Measurements from ENCODE around the gene ACTRT2.

Gene ACTRT2
- 0 reads per million in 2 experiments for total RNA-seq

- DNase-seq (ENCODE audit: low read depth), result no peak
These were observed at the start of gene ACTRT2 for GRCh38 chr1:3021233-3021671. TSS of gene ACTRT2 (plus strand) at chr1:3021467. CDS start at chr1:3021687, 220 bp downstream.

- no peak for DNase-seq (ENCODE audit: low read depth)
These were observed 49.7 kb upstream of the ACTRT2 start for GRCh38 chr1:2971609-2972008.

DNA sequence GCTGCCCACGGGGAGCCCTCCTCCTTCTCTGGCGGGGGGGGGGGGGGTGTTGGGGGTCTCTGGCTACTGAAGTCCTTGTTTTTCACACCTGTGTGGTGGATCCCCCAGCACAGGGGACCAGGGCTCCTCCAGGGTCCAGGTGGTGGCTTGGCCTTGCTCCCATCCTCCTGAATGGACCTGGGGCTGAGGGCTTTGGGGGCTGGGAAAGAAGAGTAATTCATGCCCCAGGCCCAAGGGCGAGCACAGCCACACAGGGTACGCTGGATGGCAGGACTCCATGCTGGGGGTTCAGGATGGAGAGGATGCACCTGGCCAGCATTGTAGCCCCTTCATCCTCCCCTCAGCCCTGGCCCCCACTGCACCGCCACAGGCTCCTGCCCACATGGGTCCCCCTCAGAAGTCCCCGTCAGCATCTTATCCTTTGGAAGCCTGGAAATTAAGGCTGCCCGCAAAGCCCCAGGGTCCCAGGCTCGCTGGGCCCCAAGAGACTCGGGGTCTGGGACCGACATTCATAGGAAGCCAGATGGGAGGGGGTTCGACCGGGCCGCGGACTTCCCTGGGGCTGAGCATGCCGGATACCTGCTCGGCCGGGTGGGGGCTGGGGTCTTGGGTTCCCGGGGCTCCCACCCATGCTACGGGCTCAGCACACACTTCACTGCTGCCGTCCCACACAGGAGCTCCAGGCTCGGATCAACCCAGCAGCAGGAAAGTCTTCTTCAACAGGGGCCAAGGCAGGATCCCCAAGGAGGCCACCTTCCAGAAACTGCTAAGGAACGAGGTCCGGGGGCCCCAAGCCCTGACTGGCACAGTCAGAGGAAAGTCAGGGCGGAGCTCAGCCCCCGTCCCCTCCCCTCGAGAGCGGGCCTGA is 49.0 kb upstream of the ACTRT2 start:
- no peak for DNase-seq (ENCODE audit: low read depth)

DNA sequence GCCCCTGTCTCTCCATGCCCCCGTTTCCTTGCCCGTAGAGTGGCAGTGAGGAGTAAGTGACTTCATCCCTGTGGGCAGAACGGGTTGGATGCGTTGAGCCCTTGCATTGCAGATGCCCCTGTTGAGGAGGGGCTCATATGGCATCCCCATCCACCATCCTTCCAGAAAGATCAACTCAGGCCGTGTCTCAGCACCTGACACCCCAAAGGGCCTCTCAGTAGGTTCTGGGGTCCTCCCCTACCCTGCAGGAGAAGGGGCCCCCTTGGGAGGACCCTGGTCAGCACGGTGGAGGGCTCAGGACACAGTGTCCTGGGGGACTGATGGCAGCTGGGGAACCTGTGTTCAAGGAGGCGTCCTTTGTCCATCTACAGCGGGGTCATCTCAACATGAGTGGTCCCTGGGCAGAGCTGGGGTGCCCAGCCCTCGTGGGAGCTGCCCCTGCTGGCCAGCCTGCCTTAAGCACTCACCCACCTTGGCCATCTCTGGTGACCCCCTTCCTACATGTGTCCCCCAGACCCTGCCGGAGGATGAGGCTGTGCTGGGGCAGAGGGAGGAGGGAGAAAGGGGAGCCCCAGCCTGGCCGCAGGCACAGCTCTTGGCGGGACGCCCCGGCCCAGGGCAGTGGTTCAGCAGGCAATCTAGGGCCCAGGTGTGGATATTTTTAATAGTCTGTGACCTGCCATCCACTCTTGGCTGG is 48.2 kb upstream of the ACTRT2 start:
- DNase-seq (ENCODE audit: low read depth), result no peak

DNA sequence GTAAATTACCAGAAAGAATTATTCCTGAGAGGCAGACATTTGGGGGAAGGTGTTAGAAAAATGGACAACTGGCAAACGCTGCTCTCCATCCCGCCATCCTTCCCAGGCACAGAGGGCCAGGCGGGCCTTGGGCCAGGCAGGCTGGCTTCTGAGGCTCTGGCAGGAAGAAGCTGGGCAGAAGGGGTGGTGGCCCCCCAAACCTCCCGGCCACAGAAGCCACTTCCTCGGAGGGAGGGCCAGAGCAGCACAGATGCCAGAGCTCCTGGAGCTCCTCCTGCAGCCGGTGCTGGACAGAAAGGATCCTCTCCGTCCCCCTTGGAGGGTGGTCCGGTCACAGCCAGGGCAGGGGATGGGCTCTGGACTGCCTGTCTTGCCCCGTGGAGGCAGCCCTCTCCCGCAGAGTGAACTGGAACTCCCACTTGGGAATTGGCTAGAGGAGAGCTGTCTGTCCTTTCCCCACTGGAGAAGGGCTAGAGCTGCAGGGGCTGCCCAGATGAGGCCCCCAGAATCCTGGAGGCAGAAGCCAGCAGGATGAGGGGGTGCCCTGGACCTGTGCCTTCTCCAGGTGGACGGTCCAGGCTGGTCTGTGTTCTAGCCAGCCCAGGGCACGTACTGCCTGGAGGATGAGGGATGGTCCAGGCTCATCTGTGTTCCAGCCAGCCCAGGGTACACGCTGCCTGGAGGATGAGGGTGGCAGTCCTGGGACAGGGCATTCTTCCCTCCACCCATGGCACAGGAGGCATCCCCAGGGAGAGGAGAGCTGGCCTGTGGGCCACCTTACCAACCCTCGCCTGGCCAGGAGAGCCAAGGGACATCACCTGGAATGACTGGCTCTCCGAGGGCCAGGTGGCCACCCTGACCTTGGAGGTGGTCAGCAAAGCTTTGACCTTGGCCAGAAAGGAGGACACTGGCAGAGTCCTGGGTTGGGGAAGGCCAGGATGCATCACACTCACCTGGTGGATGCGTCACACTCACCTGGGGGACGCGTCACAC is 47.4 kb upstream of the ACTRT2 start:
- no peak for DNase-seq (ENCODE audit: low read depth)

DNA sequence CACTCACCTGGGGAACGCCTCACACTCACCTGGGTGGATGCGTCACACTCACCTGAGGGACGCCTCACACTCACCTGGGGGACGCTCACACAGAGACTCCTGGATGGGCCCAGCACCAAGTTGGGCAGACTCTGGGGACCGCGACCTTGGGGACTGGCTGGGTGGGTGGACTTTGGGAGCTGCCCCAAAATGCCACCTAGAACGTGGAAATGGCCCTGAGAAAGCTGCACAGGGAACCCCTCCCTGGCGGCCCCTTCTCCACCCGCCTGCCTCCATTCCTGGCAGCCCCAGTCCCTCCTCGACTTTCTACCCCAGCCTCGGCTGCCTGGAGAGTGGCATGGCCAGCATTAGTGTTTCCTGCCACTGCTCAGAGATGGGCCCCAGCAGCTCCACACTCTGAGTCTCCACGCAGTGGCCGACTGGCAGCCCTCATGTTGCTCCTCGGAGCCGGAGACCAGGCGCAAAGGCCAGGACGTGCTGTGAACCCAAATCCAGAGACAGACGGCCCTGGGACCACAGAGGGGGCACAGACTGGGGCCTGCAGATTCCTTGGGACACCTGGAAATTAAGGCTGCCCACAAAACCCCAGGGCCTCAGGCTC is 46.5 kb upstream of the ACTRT2 start:
- no peak for DNase-seq (ENCODE audit: low read depth)

DNA sequence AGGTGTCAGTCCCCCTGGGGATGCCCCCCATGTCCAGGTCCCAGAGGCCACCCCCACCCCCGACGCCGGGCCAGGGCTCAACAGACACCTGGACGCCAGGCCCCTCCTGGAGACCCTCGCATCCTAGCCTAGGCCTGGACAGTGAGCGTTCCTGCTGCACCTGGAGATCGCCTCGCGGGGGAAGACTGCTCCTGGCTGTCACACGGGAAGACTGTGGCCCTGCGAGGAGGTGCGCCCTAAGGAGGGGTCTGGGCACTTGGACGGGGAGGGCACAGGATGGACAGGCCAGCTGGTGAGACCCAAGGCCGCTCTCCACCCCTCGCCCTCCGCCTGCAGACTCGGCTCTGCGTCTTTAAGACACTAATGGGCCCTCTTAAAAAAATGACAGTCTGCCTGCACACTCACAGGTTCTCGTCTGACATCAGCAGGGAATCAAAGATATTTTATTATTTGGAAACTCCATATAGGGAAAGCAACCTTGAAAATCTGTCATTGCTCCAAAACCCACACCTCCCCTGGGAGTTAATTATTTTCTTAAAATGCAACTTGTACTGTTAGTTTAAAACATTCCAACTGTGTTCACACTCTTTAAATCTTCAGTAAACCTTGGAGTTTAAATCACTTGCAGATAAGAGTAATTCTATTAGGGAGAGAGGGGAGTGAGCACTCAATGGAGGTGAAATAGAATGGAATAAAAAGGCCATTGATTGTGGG is 45.6 kb upstream of the ACTRT2 start:
- DNase-seq (ENCODE audit: low read depth), result no peak

- DNase-seq (ENCODE audit: low read depth), result no peak
These were observed 45.1 kb upstream of the ACTRT2 start for GRCh38 chr1:2976180-2976562.

- DNase-seq (ENCODE audit: low read depth), result no peak
These were observed 43.2 kb upstream of the ACTRT2 start for GRCh38 chr1:2977886-2978611.

GRCh38 chr1:2978691-2979190 is 42.5 kb upstream of the ACTRT2 start:
- DNase-seq (ENCODE audit: low read depth), result no peak

- no peak for DNase-seq (ENCODE audit: low read depth)
These were observed 41.8 kb upstream of the ACTRT2 start for GRCh38 chr1:2979191-2980072.

DNA sequence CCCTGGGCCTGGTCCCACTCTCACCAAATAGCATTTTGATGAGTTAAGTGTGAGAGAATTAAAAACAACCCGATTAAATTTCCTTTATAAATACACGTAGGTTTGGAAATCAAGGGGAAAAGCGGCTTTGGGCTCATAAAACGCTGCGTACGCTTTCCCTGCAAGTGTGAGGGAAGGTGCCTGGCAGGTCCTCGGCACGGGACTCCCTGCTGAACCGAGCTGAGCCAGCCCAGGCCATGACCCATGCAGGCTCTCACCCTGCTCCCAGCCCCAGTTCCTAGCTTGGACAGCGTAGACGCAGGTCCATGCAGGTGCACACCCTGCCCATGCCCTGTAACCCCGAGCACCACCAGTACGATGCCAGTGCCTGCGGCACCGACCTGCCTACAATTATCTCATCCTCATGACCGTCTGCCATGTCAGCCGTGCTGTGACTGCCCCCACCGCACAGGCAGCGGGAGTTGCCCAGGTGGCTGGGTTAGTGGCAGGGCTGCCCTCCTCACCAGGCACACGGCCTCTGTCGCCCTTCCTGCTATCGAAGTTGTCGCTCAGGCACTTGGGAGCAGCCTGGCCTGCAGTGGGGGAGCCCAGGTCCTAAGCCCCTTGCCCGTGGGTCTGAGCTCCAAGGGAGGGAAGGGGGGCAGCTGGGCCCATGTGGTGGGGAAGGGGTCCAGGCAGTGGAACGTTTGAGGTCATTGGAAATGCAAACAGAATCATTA is 41.0 kb upstream of the ACTRT2 start:
- DNase-seq (ENCODE audit: low read depth), result no peak

DNA sequence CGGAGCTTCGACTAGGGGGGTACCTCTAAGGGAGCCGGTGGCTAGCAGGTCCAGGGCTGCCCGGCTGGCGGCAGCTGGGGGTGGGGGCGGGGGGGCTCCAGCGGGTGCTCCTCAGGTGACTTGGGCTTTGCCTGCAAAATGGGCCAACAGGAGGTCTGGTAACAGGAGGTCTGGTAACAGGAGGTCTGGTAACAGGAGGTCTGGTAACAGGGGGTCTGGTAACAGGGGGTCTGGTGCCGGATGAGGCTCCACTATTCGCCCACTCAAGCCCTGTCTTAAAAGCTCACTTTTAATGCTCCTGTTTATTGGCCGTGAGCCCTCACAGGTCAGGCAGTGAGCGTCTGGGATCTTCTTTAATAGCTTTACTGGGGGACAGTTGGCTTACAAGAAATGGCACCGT is 40.4 kb upstream of the ACTRT2 start:
- DNase-seq (ENCODE audit: low read depth), result no peak

DNA sequence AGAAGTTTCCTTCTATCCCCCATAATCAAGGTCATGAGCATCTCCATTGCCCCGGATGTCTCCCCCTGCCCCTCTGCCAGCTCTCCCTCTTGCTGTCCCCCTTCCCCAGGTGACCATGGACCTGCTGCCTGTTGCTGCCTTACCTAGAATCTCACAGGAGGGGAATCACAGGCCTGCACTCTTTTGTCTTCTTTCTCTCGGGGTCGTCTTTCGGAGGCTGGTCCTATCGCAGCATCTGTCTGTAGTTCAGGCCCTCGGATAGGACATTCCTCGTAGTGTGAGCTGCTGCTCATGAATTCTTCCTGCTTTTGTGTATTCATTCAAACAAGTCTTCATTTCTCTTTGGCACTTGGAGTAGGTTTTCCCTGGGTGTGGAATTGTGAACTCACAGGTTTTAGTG is 39.9 kb upstream of the ACTRT2 start:
- DNase-seq (ENCODE audit: low read depth), result no peak

GRCh38 chr1:2981981-2982614 is 39.2 kb upstream of the ACTRT2 start:
- DNase-seq (ENCODE audit: low read depth), result no peak

GRCh38 chr1:2982615-2983318 is 38.5 kb upstream of the ACTRT2 start:
- DNase-seq (ENCODE audit: low read depth), result no peak

GRCh38 chr1:2983319-2983705 is 38.0 kb upstream of the ACTRT2 start:
- no peak for DNase-seq (ENCODE audit: low read depth)

Measured in T follicular helper cell (primary cell).